Lower leg skin (tissue), 4 donors: ENCODE results near the gene EXOC6. TPM values are rescaled to one million over a fixed set of nuclear protein-coding genes. Genes with fewer than 3 reads are reported as not detected.

ENCODE experiments used
- DNase-seq, 2 donors: peaks; one replicate each; pipeline ENCODE4 v3.0.0-alpha.2; 2019; ENCODE audit warnings: low spot score in 2 of 2
- H3K4me3 ChIP-seq: fragments of 200-600 bp; sonication (generic); 2 replicates; pipeline ENCODE4 v1.5.1; 2017; ENCODE audit warnings: mild to moderate bottlenecking, low read depth; ENCODE audit not compliant: poor library complexity, severe bottlenecking
- CTCF ChIP-seq, 3 donors: fragments of 450-650 bp; IDR thresholded peaks; one replicate each; pipeline ENCODE4 v1.5.1; 2016; ENCODE audit warnings: antibody characterized with exemption in 3 of 3, mild to moderate bottlenecking in 3 of 3, moderate library complexity in 2 of 3
- POLR2A ChIP-seq, 2 donors: fragments of 450-650 bp; IDR thresholded peaks; one replicate each; pipeline ENCODE4 v1.6.1; 2016 to 2017; ENCODE audit warnings: antibody characterized with exemption in 2 of 2, mild to moderate bottlenecking in 1 of 2, moderate library complexity in 1 of 2
- WGBS, 2 donors: methylation state at CpG; one replicate each; pipeline ENCODE4 v1.1.5; 2018; 5-methylcytosine and 5-hydroxymethylcytosine counted together
- intact Hi-C: fragments of 100-400 bp; cut with DNase I; formaldehyde crosslinking; loops from one replicate; pipeline ENCODE4 v1.15.0; 2023; ENCODE audit warnings: low total_unique reads
- total RNA-seq, 4 donors: library from RNA; depleted of rRNA; stranded (reverse); fragments of >200 nt; gene quantifications; one replicate each; pipeline ENCODE4 v1.1.0, GENCODE V29; 2016

Gene EXOC6
- total RNA-seq, 4 donors from 2014 or later, result 5.2 to 8.4 (median 6.0) TPM

- DNase-seq, result no peak
- no peak overlapping the region for H3K4me3 ChIP-seq
- 50 to 55% methylated on average over 6 of the region's 6 CpGs for WGBS, 2 donors
- no peak for TF ChIP-seq CTCF (IDR thresholded peaks at IDR 0.05)
- TF ChIP-seq POLR2A (IDR thresholded peaks at IDR 0.05), result no peak
- intact Hi-C loops, result no loop called here
These were observed 26.2 kb upstream of the EXOC6 start for GRCh38 chr10:92822060-92822634.

- TF ChIP-seq POLR2A (IDR thresholded peaks at IDR 0.05), result no peak
- no peak for TF ChIP-seq CTCF (IDR thresholded peaks at IDR 0.05)
- no peak for DNase-seq
- no peak overlapping the region for H3K4me3 ChIP-seq
- WGBS, 2 donors, result 74 to 75% methylated on average over 9 of the region's 9 CpGs
- intact Hi-C loops, result no loop called here
These were observed 25.4 kb upstream of the EXOC6 start for GRCh38 chr10:92822964-92823363.

GRCh38 chr10:92826061-92826460 is 22.3 kb upstream of the EXOC6 start:
- no peak for TF ChIP-seq CTCF (IDR thresholded peaks at IDR 0.05)
- no peak for TF ChIP-seq POLR2A (IDR thresholded peaks at IDR 0.05)
- intact Hi-C loops, result no loop called here
- DNase-seq, result no peak
- no peak overlapping the region for H3K4me3 ChIP-seq
- 58 to 61% methylated on average over 5 of the region's 5 CpGs for WGBS, 2 donors

GRCh38 chr10:92826504-92826903 is 21.8 kb upstream of the EXOC6 start:
- DNase-seq, result no peak
- intact Hi-C loops, result no loop called here
- no peak overlapping the region for H3K4me3 ChIP-seq
- no peak for TF ChIP-seq CTCF (IDR thresholded peaks at IDR 0.05)

- TF ChIP-seq POLR2A (IDR thresholded peaks at IDR 0.05) (no peak), CTCF (IDR thresholded peaks at IDR 0.05) (no peak)
- WGBS, 2 donors, result 68 to 74% methylated on average over 10 of the region's 10 CpGs
- intact Hi-C loops, result no loop called here
- no peak overlapping the region for H3K4me3 ChIP-seq
- no peak for DNase-seq
These were observed 19.1 kb upstream of the EXOC6 start for GRCh38 chr10:92829042-92829785.
